RWPE1 (cell line): ENCODE data around the gene TMEM132C.

ENCODE experiments used
- CTCF ChIA-PET: fragments of 350-600 bp; sonication (Branson Sonifier 250); formaldehyde crosslinking; extraction: SDS; loops from one replicate; lab custom pipeline; 2021; lab: Yijun Ruan, JAX
- POLR2A ChIA-PET: fragments of 400-600 bp; formaldehyde crosslinking; extraction: SDS; loops from one replicate; lab custom pipeline; 2020; ENCODE audit warnings: antibody characterized with exemption; ENCODE audit not compliant: low non-redundant PET; lab: Yijun Ruan, JAX
- DNase-seq: peaks from one replicate; pipeline ENCODE4 v3.0.0; 2012; ENCODE audit warnings: low spot score
- H3K27ac ChIP-seq: fragments of 450-650 bp; 2 replicates; pipeline ENCODE4 v1.5.1; 2017
- TF ChIP-seq, protein P1 (sequence below): fragments of 450-650 bp; conservative IDR thresholded peaks from 2 replicates; pipeline ENCODE4 v1.5.1; 2017; ENCODE audit warnings: low read depth, mild to moderate bottlenecking

The TMEM132C gene

DNA sequence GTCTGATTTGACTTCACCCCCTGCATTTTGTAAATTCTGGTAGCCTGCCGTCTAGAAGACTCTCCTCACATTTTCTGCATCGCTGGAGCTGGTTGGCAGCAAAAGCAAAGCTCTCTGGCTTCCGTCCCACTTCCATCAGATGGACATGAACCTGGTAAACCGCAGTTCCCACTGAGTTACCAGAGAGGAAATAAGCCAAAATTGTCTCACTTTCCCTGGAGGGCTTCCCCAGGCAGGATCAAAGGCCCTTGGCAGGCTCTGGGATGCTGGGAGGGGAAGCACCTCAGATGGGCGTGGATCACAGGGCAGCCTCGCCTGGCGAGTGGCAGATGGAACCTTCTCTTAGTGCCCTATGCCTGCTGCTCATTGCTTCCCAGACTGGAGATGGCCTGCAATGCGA lies 243.5 kb downstream of the TMEM132C start:
- no peak for DNase-seq
- ChIA-PET POLR2A (no interaction called here), CTCF (no interaction called here)
- TF ChIP-seq, protein P1, sequence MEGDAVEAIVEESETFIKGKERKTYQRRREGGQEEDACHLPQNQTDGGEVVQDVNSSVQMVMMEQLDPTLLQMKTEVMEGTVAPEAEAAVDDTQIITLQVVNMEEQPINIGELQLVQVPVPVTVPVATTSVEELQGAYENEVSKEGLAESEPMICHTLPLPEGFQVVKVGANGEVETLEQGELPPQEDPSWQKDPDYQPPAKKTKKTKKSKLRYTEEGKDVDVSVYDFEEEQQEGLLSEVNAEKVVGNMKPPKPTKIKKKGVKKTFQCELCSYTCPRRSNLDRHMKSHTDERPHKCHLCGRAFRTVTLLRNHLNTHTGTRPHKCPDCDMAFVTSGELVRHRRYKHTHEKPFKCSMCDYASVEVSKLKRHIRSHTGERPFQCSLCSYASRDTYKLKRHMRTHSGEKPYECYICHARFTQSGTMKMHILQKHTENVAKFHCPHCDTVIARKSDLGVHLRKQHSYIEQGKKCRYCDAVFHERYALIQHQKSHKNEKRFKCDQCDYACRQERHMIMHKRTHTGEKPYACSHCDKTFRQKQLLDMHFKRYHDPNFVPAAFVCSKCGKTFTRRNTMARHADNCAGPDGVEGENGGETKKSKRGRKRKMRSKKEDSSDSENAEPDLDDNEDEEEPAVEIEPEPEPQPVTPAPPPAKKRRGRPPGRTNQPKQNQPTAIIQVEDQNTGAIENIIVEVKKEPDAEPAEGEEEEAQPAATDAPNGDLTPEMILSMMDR: no peak
- H3K27ac ChIP-seq: no peak overlapping the region

GRCh38 chr12:128513331-128513730 lies 246.4 kb downstream of the TMEM132C start:
- CTCF ChIA-PET: no interaction called here
- H3K27ac ChIP-seq: no peak overlapping the region
- no peak for DNase-seq
- POLR2A ChIA-PET: no interaction called here
- TF ChIP-seq, protein P1: no peak

DNA sequence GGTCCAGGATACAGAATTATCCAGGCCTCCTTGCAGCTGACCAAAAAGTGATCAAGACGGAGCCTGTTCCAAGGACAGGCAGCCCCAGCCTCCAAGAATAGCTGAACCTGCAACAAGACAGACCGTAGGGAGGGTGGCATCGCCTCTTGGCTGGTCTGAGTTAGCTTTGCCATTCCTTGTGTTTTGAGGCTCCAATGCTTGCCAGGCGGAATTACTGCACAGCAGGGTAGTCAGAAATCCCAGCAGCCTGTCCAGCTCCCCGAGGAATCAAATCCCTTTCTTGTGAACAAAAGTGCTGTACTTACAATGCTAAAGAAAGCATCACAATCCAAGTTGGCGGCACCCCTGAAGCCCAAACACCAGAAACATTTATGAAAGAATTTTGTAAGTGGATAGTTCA lies 246.9 kb downstream of the TMEM132C start:
- no peak overlapping the region for H3K27ac ChIP-seq
- no peak for DNase-seq
- TF ChIP-seq, protein P1: no peak
- ChIA-PET POLR2A (no interaction called here), CTCF (no interaction called here)

DNA sequence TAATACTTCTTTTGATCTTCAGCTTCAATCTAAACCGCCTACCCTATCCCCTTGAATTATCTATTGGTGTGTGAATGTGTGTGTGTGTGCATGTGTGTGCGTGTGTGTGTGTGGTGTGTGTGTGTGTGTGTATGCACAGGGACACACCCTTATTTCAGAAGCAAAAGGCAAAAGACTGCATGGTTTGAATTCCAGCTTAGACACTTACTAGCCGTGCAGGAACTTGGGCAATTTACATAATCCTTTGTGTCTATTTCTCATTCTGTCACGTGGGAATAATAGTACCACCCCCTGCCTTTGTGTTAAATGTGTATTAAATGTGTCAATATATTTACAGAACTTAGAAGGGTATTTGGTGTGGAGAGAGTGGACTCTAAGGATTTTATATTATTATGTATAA lies 251.7 kb downstream of the TMEM132C start:
- ChIA-PET CTCF (no interaction called here), POLR2A (no interaction called here)
- DNase-seq: no peak
- TF ChIP-seq, protein P1: no peak
- H3K27ac ChIP-seq: no peak overlapping the region

DNA sequence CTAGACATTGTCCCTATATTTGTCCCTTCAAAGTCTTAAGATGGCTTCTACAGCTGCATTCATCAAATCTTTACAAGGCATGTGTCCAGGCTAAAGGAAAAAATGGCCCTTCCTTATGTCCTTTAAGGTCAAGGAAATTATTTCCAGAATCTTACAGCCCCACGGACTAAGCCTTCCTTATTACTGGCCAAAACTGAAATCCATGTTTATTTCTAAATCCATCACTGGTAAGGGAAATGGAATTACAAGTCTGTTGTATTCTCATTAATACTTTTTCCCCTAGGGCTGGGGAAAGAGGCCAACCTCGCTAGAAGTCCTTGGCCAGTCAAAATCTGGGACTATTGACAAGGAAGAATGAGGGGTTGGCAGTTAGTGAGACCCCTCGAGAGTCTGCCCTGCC lies 252.5 kb downstream of the TMEM132C start:
- H3K27ac ChIP-seq: no peak overlapping the region
- ChIA-PET POLR2A (no interaction called here), CTCF (no interaction called here)
- no peak for DNase-seq
- TF ChIP-seq, protein P1: no peak

GRCh38 chr12:128521981-128522380 lies 255.0 kb downstream of the TMEM132C start:
- ChIA-PET POLR2A (no interaction called here), CTCF (interaction anchor here (0.5 kb wide), 1 partner anchor 123 kb away, joined by 4 read pairs; no protein-coding TSS in a partner anchor)
- DNase-seq: no peak
- H3K27ac ChIP-seq: no peak overlapping the region
- TF ChIP-seq, protein P1: no peak

DNA sequence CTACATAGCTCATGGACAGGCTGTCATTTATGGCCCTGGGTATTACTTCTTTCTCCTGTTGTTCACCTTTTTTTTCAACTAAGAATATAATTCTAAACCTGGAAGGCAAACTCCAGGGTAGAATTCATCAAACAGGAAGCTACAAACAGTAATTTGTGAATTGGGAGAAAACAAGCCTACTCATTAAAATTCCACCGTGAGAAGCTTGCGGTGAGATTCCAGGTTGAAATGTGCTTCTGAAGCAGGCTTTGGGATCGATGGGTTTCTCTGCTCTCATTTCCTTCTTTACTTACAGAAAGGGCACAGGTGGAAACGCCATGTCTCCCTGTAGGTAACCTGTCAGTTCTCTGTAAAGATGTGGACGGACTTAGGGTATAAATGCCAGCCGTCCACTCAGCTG lies 257.5 kb downstream of the TMEM132C start:
- DNase-seq: no peak
- ChIA-PET CTCF (no interaction called here), POLR2A (no interaction called here)
- H3K27ac ChIP-seq: no peak overlapping the region
- TF ChIP-seq, protein P1: no peak
